ENCODE results near the gene PRR22. TPM values are rescaled to one million over a fixed set of nuclear protein-coding genes. Genes with fewer than 3 reads are reported as not detected.

Gene PRR22
- 6.3 TPM in 2 replicates for total RNA-seq (2022)
- Bru-seq, nascent RNA: percentile 47 among the genes with signal in this experiment
- percentile 63 among the genes with signal in this experiment for BruChase-seq, experiment 1, labeled RNA remaining after a 6-hour chase
- percentile 59 among the genes with signal in this experiment for BruChase-seq, experiment 2, labeled RNA remaining after a 2-hour chase
- long read RNA-seq, partial matches to known transcripts: 1 of 4 reads
- long read RNA-seq, other reads (novel, unspliced or antisense): 0 of 4 reads

GRCh38 chr19:5784581-5785147 lies at the start of gene PRR22:
Gene PRR22 (minus strand): TSS chr19:5784746. CDS start chr19:5784660, 86 bp downstream.
- H3K36me3 Mint-ChIP-seq (ENCODE audit: insufficient read depth, unreplicated experiment): peaks cover 20% of the 10 kb centered on the region
- no peak within 1 kb of the TSS for H3K27ac Mint-ChIP-seq (ENCODE audit: unreplicated experiment)
- no peaks in the 10 kb centered on the region for H3K9me3 Mint-ChIP-seq (ENCODE audit: low read depth, unreplicated experiment)
- BruUV-seq (replicated peaks): no TSS peak
- CTCF ChIA-PET: no interaction called here
- no peaks in the 10 kb centered on the region for H3K4me1 Mint-ChIP-seq (ENCODE audit: low read depth, unreplicated experiment)
- no peak for DNase-seq
- TF ChIP-seq CTCF (IDR thresholded peaks at IDR 0.05; ENCODE audit: unreplicated experiment): no peak
- no peak within 1 kb of the TSS for H3K4me3 Mint-ChIP-seq (ENCODE audit: low read depth, unreplicated experiment)
- no peaks in the 10 kb centered on the region for H3K27me3 Mint-ChIP-seq (ENCODE audit: unreplicated experiment)
- intact Hi-C loops (cut with micrococcal nuclease; ENCODE audit: unreplicated experiment): no loop called here

DNA sequence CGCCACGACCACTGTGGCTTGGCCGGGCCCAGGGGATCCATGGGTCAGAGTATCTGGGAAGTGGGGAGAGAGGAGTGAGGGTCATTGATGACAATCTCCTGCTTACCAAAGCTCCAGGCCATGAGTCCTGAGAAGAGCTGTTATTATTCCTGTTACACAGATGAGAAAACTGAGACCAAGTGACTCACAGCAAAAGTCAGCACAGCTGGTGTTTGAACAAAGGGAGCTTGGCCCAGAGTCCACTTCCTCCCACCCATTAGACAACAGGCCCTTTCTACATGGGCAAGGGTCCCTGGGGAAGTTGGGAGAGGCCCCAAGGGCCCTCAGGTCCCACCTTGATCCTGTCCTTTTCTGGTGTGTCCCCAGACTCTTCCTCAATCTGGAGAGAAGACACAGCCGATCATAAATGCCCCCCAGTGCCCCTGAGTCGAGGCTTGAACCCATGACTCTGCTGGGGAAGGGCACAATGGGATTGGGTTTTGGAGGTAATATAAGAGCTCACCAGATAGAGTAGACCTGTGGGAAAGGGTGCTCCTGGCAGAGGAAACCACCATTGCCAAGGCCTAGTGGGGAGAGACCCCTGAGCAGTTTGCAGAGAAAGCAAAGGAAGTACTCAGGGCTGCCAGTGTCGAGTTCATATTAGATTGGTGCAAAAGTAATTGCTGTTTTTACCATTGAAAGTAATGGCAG lies 48.1 kb upstream of the PRR22 start:
- BruUV-seq (replicated peaks): no TSS peak
- no peak overlapping the region for H3K27ac Mint-ChIP-seq (ENCODE audit: unreplicated experiment)
- no peak for DNase-seq
- H3K9me3 Mint-ChIP-seq (ENCODE audit: low read depth, unreplicated experiment): no peaks in the 10 kb centered on the region
- peaks cover under 1% of the 10 kb centered on the region for H3K4me1 Mint-ChIP-seq (ENCODE audit: low read depth, unreplicated experiment)
- H3K27me3 Mint-ChIP-seq (ENCODE audit: unreplicated experiment): no peaks in the 10 kb centered on the region
- TF ChIP-seq CTCF (IDR thresholded peaks at IDR 0.05; ENCODE audit: unreplicated experiment): no peak
- H3K36me3 Mint-ChIP-seq (ENCODE audit: insufficient read depth, unreplicated experiment): peaks cover 5% of the 10 kb centered on the region
- H3K4me3 Mint-ChIP-seq (ENCODE audit: low read depth, unreplicated experiment): no peak overlapping the region
- intact Hi-C loops (cut with micrococcal nuclease; ENCODE audit: unreplicated experiment): no loop called here
- CTCF ChIA-PET: no interaction called here

GRCh38 chr19:5832061-5832460 lies 47.5 kb upstream of the PRR22 start:
- intact Hi-C loops (cut with micrococcal nuclease; ENCODE audit: unreplicated experiment): no loop called here
- no TSS peak for BruUV-seq (replicated peaks)
- no peak overlapping the region for H3K4me3 Mint-ChIP-seq (ENCODE audit: low read depth, unreplicated experiment)
- no peaks in the 10 kb centered on the region for H3K9me3 Mint-ChIP-seq (ENCODE audit: low read depth, unreplicated experiment)
- no peaks in the 10 kb centered on the region for H3K27me3 Mint-ChIP-seq (ENCODE audit: unreplicated experiment)
- H3K36me3 Mint-ChIP-seq (ENCODE audit: insufficient read depth, unreplicated experiment): peaks cover 8% of the 10 kb centered on the region
- TF ChIP-seq CTCF (IDR thresholded peaks at IDR 0.05; ENCODE audit: unreplicated experiment): no peak
- no peak for DNase-seq
- CTCF ChIA-PET: no interaction called here
- no peak overlapping the region for H3K27ac Mint-ChIP-seq (ENCODE audit: unreplicated experiment)
- no peaks in the 10 kb centered on the region for H3K4me1 Mint-ChIP-seq (ENCODE audit: low read depth, unreplicated experiment)

DNA sequence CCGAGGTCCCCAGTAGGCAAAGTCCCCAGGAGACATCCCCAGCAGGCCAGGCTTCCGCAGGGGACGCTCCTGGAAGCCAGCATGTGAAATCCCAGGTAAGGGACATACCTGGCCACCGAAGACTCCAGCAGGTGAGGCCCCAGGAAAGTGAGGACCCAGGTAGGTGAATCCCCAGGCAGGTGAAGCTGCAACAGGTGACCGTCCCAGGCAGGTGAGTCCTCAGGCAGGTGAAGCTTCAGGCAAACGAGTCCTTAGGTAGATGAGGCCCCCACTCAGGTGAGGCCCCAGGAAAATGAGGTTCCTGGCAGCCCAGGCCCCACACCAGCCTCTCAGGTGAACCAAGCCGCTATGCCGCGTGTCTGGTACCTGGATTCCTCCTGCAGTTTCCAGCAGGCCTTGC lies 46.6 kb upstream of the PRR22 start:
- Mint-ChIP-seq H3K27me3 (ENCODE audit: unreplicated experiment) (no peaks in the 10 kb centered on the region), H3K4me3 (ENCODE audit: low read depth, unreplicated experiment) (no peak overlapping the region), H3K36me3 (ENCODE audit: insufficient read depth, unreplicated experiment) (peaks cover 12% of the 10 kb centered on the region), H3K9me3 (ENCODE audit: low read depth, unreplicated experiment) (no peaks in the 10 kb centered on the region), H3K4me1 (ENCODE audit: low read depth, unreplicated experiment) (no peaks in the 10 kb centered on the region), H3K27ac (ENCODE audit: unreplicated experiment) (no peak overlapping the region)
- no TSS peak for BruUV-seq (replicated peaks)
- no peak for TF ChIP-seq CTCF (IDR thresholded peaks at IDR 0.05; ENCODE audit: unreplicated experiment)
- intact Hi-C loops (cut with micrococcal nuclease; ENCODE audit: unreplicated experiment): no loop called here
- no peak for DNase-seq
- CTCF ChIA-PET: no interaction called here

Measured in Calu3 (cell line).